ENCODE data around the gene RTN1. TPM values are rescaled to one million over a fixed set of nuclear protein-coding genes. Genes with fewer than 3 reads are reported as not detected.

RTN1 gene
- polyA plus RNA-seq, 1 of the 3 experiments (the other 2 are of a cell fraction): 1.6 TPM

DNA sequence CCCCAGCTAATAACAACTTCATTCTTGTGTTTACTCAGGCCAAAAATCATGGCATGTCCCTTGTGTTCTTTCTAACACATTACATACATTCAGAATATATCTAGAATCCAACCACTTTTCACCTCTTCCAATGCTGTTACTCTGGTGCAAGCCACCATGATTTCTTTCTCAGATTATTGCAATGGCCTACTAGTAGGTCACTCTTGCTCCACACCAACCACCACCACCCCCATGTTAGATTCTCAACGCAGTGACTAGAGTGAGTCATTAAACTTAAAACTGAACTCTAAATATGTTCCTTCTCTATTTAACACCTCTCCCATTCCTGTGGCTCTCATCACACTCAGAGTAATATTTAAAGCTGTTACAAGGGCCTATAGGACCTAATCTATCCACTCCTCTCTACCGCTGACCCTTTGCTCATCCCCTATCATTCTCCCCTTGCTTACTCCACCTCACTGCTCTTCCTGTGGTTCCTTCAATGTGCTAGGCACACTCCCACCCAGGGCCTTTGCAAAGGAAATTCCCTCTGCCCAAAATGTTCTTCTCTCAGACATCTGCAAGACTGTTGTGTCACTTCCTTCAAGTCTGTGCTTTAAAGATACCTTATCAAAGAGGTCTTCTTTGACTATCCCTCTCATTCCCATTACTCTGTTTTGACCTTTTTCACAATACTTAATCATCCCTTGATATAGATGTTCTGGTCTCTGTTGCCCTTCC, 6.6 kb downstream of the RTN1 start:
- H3K9ac ChIP-seq: no peak overlapping the region
- ChIA-PET POLR2A (no interaction called here), CTCF (no interaction called here)
- no peak overlapping the region for H2AFZ ChIP-seq (ENCODE audit: low read depth)
- no peaks in the 10 kb centered on the region for H3K27me3 ChIP-seq (ENCODE audit: insufficient read depth)
- H3K9me3 ChIP-seq: no peaks in the 10 kb centered on the region
- no peak overlapping the region for H3K4me2 ChIP-seq
- H3F3A ChIP-seq (replicated peaks; ENCODE audit: insufficient read depth): no peaks in the 10 kb centered on the region
- WGBS (ENCODE audit: low lambda C conversion rate): 28% methylated on average over 2 of the region's 2 CpGs
- no peaks in the 10 kb centered on the region for H3K9me2 ChIP-seq
- no peaks in the 10 kb centered on the region for H3K4me1 ChIP-seq (ENCODE audit: control insufficient read depth in 1 of 2, insufficient read depth in 2 of 2, low read depth in 1 of 2, low read length in 1 of 2)
- H4K20me1 ChIP-seq (ENCODE audit: insufficient read depth): no peaks in the 10 kb centered on the region
- DNase-seq: no peak
- TF ChIP-seq POLR2AphosphoS5 (IDR thresholded peaks at IDR 0.05; ENCODE audit: low read depth, low read length) (no peak), MEF2A (IDR thresholded peaks at IDR 0.05; ENCODE audit: borderline replicate concordance, low read depth) (no peak), TAF1 (IDR thresholded peaks at IDR 0.05; ENCODE audit: borderline replicate concordance, low read depth, low read length) (no peak), EZH2phosphoT487 (IDR thresholded peaks at IDR 0.05; ENCODE audit: borderline replicate concordance, low read depth) (no peak), ZBTB33 (IDR thresholded peaks at IDR 0.05; ENCODE audit: borderline replicate concordance, low read depth) (no peak), RFX5 (IDR thresholded peaks at IDR 0.05; ENCODE audit: low read length) (no peak), JUND (IDR thresholded peaks at IDR 0.05) (no peak), YY1 (IDR thresholded peaks at IDR 0.05; ENCODE audit: low read depth) (no peak), RXRA (IDR thresholded peaks at IDR 0.05; ENCODE audit: borderline replicate concordance, low read depth) (no peak), TEAD4 (IDR thresholded peaks at IDR 0.05; ENCODE audit: borderline replicate concordance, insufficient read depth) (no peak), GABPA (IDR thresholded peaks at IDR 0.05; ENCODE audit: low read depth) (no peak), NRF1 (IDR thresholded peaks at IDR 0.05; ENCODE audit: low read depth, low read length) (no peak), SMC3 (IDR thresholded peaks at IDR 0.05; ENCODE audit: low read depth, low read length) (no peak), SIN3A (IDR thresholded peaks at IDR 0.05; ENCODE audit: borderline replicate concordance, low read depth, low read length) (no peak), NFIC (IDR thresholded peaks at IDR 0.05; ENCODE audit: borderline replicate concordance) (no peak), EP300 (IDR thresholded peaks at IDR 0.05; ENCODE audit: borderline replicate concordance in 1 of 2, low read depth in 1 of 2, low read length in 1 of 2) (no peak), FOXM1 (IDR thresholded peaks at IDR 0.05; ENCODE audit: low read depth) (no peak)
- TF ChIP-seq, protein P1, sequence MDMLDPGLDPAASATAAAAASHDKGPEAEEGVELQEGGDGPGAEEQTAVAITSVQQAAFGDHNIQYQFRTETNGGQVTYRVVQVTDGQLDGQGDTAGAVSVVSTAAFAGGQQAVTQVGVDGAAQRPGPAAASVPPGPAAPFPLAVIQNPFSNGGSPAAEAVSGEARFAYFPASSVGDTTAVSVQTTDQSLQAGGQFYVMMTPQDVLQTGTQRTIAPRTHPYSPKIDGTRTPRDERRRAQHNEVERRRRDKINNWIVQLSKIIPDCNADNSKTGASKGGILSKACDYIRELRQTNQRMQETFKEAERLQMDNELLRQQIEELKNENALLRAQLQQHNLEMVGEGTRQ (IDR thresholded peaks at IDR 0.05; ENCODE audit: borderline replicate concordance, low read depth, low read length): no peak
- TF ChIP-seq, protein P2, sequence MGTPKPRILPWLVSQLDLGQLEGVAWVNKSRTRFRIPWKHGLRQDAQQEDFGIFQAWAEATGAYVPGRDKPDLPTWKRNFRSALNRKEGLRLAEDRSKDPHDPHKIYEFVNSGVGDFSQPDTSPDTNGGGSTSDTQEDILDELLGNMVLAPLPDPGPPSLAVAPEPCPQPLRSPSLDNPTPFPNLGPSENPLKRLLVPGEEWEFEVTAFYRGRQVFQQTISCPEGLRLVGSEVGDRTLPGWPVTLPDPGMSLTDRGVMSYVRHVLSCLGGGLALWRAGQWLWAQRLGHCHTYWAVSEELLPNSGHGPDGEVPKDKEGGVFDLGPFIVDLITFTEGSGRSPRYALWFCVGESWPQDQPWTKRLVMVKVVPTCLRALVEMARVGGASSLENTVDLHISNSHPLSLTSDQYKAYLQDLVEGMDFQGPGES (IDR thresholded peaks at IDR 0.05; ENCODE audit: low read depth, low read length): no peak
- H3K79me2 ChIP-seq (ENCODE audit: insufficient read depth): no peaks in the 10 kb centered on the region
- H3K36me3 ChIP-seq (replicated peaks in 1 of 2; ENCODE audit: control insufficient read depth in 1 of 2, insufficient read depth in 2 of 2, low read length in 1 of 2): no peaks in the 10 kb centered on the region
- no peak overlapping the region for H3K27ac ChIP-seq (ENCODE audit: low read depth in 2 of 2, low read length in 1 of 2)
- H3K4me3 ChIP-seq (ENCODE audit: low read depth in 2 of 2, low read length in 1 of 2): no peak overlapping the region
